OCI-LY7 (cell line): Measurements from ENCODE around the gene KIRREL3. TPM values are rescaled to one million over a fixed set of nuclear protein-coding genes. Genes with fewer than 3 reads are reported as not detected.

Experiments used
- BruUV-seq: library from RNA; stranded (reverse); fragments of 400-500 nt; replicated peaks from 2 replicates; lab custom pipeline; 2021; lab: Mats Ljungman, UMichigan
- CTCF ChIA-PET: fragments of 300-600 bp; sonication (Branson Sonifier 250); formaldehyde crosslinking; loops from one replicate; lab custom pipeline; 2022; ENCODE audit warnings: antibody characterized with exemption; ENCODE audit not compliant: unreplicated experiment; lab: Charles Lee
- POLR2A ChIA-PET: fragments of 300-600 bp; sonication (Branson Sonifier 250); formaldehyde crosslinking; loops from one replicate; lab custom pipeline; 2022; ENCODE audit warnings: antibody characterized with exemption; lab: Charles Lee
- DNase-seq: peaks from one replicate; pipeline ENCODE4 v3.0.0-alpha.2; 2015; ENCODE audit warnings: low spot score
- H2AFZ ChIP-seq: fragments of 200-600 bp; sonication (generic), shearing (Covaris generic); 2 replicates; pipeline ENCODE4 v1.6.1; 2014; ENCODE audit warnings: mild to moderate bottlenecking, antibody characterized with exemption, low read length, moderate library complexity
- H3K27ac ChIP-seq: fragments of 200-600 bp; sonication (generic); 2 replicates; pipeline ENCODE4 v1.5.1; 2014; ENCODE audit warnings: mixed run types, low read depth, mild to moderate bottlenecking, moderate library complexity, low read length, inconsistent platforms; ENCODE audit not compliant: poor library complexity, severe bottlenecking
- H3K36me3 ChIP-seq: fragments of 200-600 bp; sonication (generic); 2 replicates; pipeline ENCODE4 v1.6.1; 2014; ENCODE audit warnings: mild to moderate bottlenecking, antibody characterized with exemption, low read length, moderate library complexity, mixed read lengths; ENCODE audit not compliant: insufficient read depth
- H3K4me1 ChIP-seq: fragments of 200-600 bp; sonication (generic); 2 replicates; pipeline ENCODE4 v1.5.1; 2014; ENCODE audit warnings: mild to moderate bottlenecking, low read length; ENCODE audit not compliant: insufficient read depth, poor library complexity, severe bottlenecking
- H3K4me2 ChIP-seq: fragments of 200-600 bp; sonication (generic); 2 replicates; pipeline ENCODE4 v1.6.1; 2014; ENCODE audit warnings: mild to moderate bottlenecking, low read length
- H3K4me3 ChIP-seq: fragments of 200-600 bp; sonication (generic); 2 replicates; pipeline ENCODE4 v1.5.1; 2014; ENCODE audit warnings: mild to moderate bottlenecking, low read depth, low read length; ENCODE audit not compliant: poor library complexity, severe bottlenecking
- H3K79me2 ChIP-seq: fragments of 200-600 bp; sonication (generic); 2 replicates; pipeline ENCODE4 v1.6.1; 2016; ENCODE audit warnings: low read depth, mild to moderate bottlenecking, low read length, moderate library complexity, mixed read lengths; ENCODE audit not compliant: insufficient read depth
- H3K9me2 ChIP-seq: fragments of 200-600 bp; sonication (generic); 2 replicates; pipeline ENCODE4 v1.6.1; 2016; ENCODE audit warnings: mild to moderate bottlenecking, low read length, mixed read lengths; ENCODE audit not compliant: insufficient read depth
- H3K9me3 ChIP-seq: fragments of 200-600 bp; sonication (generic); 2 replicates; pipeline ENCODE4 v1.6.1; 2014; ENCODE audit warnings: mild to moderate bottlenecking, mixed run types, low read length, mixed read lengths
- H4K20me1 ChIP-seq: fragments of 200-600 bp; sonication (generic); 2 replicates; pipeline ENCODE4 v1.6.1; 2014; ENCODE audit warnings: mild to moderate bottlenecking, antibody characterized with exemption, low read length, moderate library complexity, mixed read lengths; ENCODE audit not compliant: insufficient read depth
- CTCF ChIP-seq: fragments of 200-600 bp; sonication (generic); conservative IDR thresholded peaks from 2 replicates; pipeline ENCODE4 v1.5.1; 2014; ENCODE audit warnings: mild to moderate bottlenecking, antibody characterized with exemption, low read length, moderate library complexity, mixed read lengths
- EZH2phosphoT487 ChIP-seq: fragments of 200-600 bp; sonication (generic); IDR thresholded peaks from 2 replicates; pipeline ENCODE4 v1.6.1; 2018; ENCODE audit warnings: low read depth, borderline replicate concordance, mild to moderate bottlenecking, mixed run types, antibody characterized with exemption, low read length, moderate library complexity, mixed read lengths
- intact Hi-C: fragments of 100-400 bp; cut with micrococcal nuclease; formaldehyde crosslinking; loops from one replicate; pipeline ENCODE4 v1.10.0; 2022; ENCODE audit not compliant: unreplicated experiment
- total RNA-seq, 2 experiments: library from RNA; depleted of rRNA in 1 of 2; stranded (reverse); fragments of >200 nt in 1 of 2; shearing (Covaris generic) in 1 of 2; gene quantifications; 2 replicates each; pipeline ENCODE4 v1.2.3, GENCODE V29; 2014 to 2022

Gene KIRREL3
- total RNA-seq, 2 experiments from 2014 or later = not detected

- Histone ChIP-seq H3K4me3 (no peak overlapping the region), H3K4me2 (no peak overlapping the region), H3K4me1 (no peaks in the 10 kb centered on the region), H3K9me3 (no peaks in the 10 kb centered on the region), H3K79me2 (no peaks in the 10 kb centered on the region), H2AFZ (no peak overlapping the region), H3K27ac (no peak overlapping the region), H4K20me1 (no peaks in the 10 kb centered on the region), H3K9me2 (no peaks in the 10 kb centered on the region), H3K36me3 (no peaks in the 10 kb centered on the region)
- POLR2A ChIA-PET = no interaction called here
- intact Hi-C loops = no loop called here
- TF ChIP-seq CTCF (no peak), EZH2phosphoT487 (no peak)
- CTCF ChIA-PET = no interaction called here
- no TSS peak for BruUV-seq
- DNase-seq = no peak
Measured at GRCh38 chr11:126943316-126943715, 57.3 kb downstream of the KIRREL3 start.

- Histone ChIP-seq H3K9me3 (no peaks in the 10 kb centered on the region), H4K20me1 (no peaks in the 10 kb centered on the region), H3K9me2 (no peaks in the 10 kb centered on the region), H3K4me2 (no peak overlapping the region), H2AFZ (no peak overlapping the region), H3K4me1 (no peaks in the 10 kb centered on the region), H3K4me3 (no peak overlapping the region), H3K27ac (no peak overlapping the region), H3K79me2 (no peaks in the 10 kb centered on the region), H3K36me3 (no peaks in the 10 kb centered on the region)
- no TSS peak for BruUV-seq
- POLR2A ChIA-PET = no interaction called here
- intact Hi-C loops = no loop called here
- CTCF ChIA-PET = no interaction called here
- TF ChIP-seq CTCF (no peak), EZH2phosphoT487 (no peak)
- no peak for DNase-seq
Measured at GRCh38 chr11:126942146-126942545, 58.4 kb downstream of the KIRREL3 start.

- DNase-seq = no peak
- H3K9me3 ChIP-seq = no peaks in the 10 kb centered on the region
- no peaks in the 10 kb centered on the region for H3K9me2 ChIP-seq
- no peak overlapping the region for H3K4me3 ChIP-seq
- no peak overlapping the region for H2AFZ ChIP-seq
- no peaks in the 10 kb centered on the region for H3K4me1 ChIP-seq
- H4K20me1 ChIP-seq = no peaks in the 10 kb centered on the region
- no TSS peak for BruUV-seq
- no peaks in the 10 kb centered on the region for H3K79me2 ChIP-seq
- no peak overlapping the region for H3K4me2 ChIP-seq
- H3K36me3 ChIP-seq = no peaks in the 10 kb centered on the region
- H3K27ac ChIP-seq = no peak overlapping the region
- no peak for TF ChIP-seq EZH2phosphoT487
- no peak for TF ChIP-seq CTCF
- intact Hi-C loops = no loop called here
- ChIA-PET POLR2A (no interaction called here), CTCF (no interaction called here)
Measured at GRCh38 chr11:126939552-126939951, 61.0 kb downstream of the KIRREL3 start.
